ENCODE measurements around the gene ENTPD3. TPM values are rescaled to one million over a fixed set of nuclear protein-coding genes. Genes with fewer than 3 reads are reported as not detected.

Gene ENTPD3
- total RNA-seq, 1 donor from 2014 or later, result 1.6 TPM

DNA sequence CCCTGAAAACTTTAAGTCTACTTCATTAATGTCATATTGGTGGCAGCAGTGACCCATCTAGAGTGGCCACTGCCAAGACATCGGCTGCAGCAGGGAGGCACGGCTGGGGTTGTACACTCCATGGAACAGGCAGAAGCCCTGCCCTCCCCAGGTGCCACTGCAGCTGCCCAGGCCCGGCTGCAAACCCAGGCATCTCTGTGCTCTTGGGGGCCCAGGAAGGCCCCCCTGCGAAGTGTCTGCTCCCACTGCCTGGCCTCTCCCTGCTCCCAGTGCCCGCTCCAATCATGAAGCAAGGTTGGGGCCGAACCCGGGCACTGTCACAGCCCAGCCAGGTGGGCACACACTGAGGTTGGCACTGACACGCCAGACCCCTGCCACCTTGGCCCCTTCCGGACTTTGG lies 58.1 kb downstream of the ENTPD3 start:
- H3K4me3 ChIP-seq (ENCODE audit: low read length in 3 of 3), result no peak overlapping the region
- H3K36me3 ChIP-seq (ENCODE audit: control insufficient read depth in 3 of 3, insufficient read depth in 3 of 3, low read length in 3 of 3), result peaks cover 8 to 14% (median 10%) of the 10 kb centered on the region in 3 donors
- no peaks in the 10 kb centered on the region for H3K9me3 ChIP-seq (ENCODE audit: control insufficient read depth in 3 of 3, low read length in 3 of 3)
- H3K9ac ChIP-seq (ENCODE audit: low read depth in 1 of 3, low read length in 3 of 3), result no peak overlapping the region
- H3K27ac ChIP-seq (ENCODE audit: low read depth, low read length), result no peak overlapping the region
- no peaks in the 10 kb centered on the region for H3K27me3 ChIP-seq (ENCODE audit: control insufficient read depth in 3 of 3, insufficient read depth in 3 of 3, low read length in 3 of 3)
- H3K4me1 ChIP-seq (ENCODE audit: control insufficient read depth in 3 of 3, insufficient read depth in 3 of 3, low read length in 3 of 3), result no peaks in the 10 kb centered on the region

DNA sequence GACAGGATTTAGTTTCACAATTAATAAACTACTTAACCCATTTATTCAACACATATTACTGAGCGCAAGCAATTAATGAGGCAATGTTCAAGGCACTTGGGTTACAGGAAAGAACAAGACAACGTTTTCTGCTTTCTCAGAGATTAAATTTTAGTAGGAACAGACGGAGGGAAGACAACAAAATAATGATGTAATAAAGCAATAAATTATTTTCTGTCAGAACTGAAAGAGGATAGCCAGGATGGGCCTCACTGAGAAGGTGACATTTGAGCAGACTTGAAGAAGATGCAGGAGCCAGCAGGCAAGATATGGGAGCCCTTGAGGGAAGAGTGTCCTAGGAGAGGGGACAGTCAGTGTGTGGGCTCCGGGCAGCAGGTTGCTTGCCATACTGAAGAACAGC lies 58.9 kb downstream of the ENTPD3 start:
- no peak overlapping the region for H3K9ac ChIP-seq (ENCODE audit: low read depth in 1 of 3, low read length in 3 of 3)

GRCh38 chr3:40450438-40450837 lies 63.5 kb downstream of the ENTPD3 start:
- H3K4me3 ChIP-seq (ENCODE audit: low read length in 3 of 3), result no peak overlapping the region
- H3K9ac ChIP-seq (ENCODE audit: low read depth in 1 of 3, low read length in 3 of 3), result no peak overlapping the region

More for the DNA sequence above, 58.9 kb downstream of the ENTPD3 start:
- H3K9me3 ChIP-seq (ENCODE audit: control insufficient read depth in 3 of 3, low read length in 3 of 3), result no peaks in the 10 kb centered on the region
- H3K27ac ChIP-seq (ENCODE audit: low read depth, low read length), result no peak overlapping the region
- no peaks in the 10 kb centered on the region for H3K27me3 ChIP-seq (ENCODE audit: control insufficient read depth in 3 of 3, insufficient read depth in 3 of 3, low read length in 3 of 3)
- peaks cover 8 to 18% (median 15%) of the 10 kb centered on the region in 3 donors for H3K36me3 ChIP-seq (ENCODE audit: control insufficient read depth in 3 of 3, insufficient read depth in 3 of 3, low read length in 3 of 3)
- H3K4me1 ChIP-seq (ENCODE audit: control insufficient read depth in 3 of 3, insufficient read depth in 3 of 3, low read length in 3 of 3), result no peaks in the 10 kb centered on the region
- no peak overlapping the region for H3K4me3 ChIP-seq (ENCODE audit: low read length in 3 of 3)

DNA sequence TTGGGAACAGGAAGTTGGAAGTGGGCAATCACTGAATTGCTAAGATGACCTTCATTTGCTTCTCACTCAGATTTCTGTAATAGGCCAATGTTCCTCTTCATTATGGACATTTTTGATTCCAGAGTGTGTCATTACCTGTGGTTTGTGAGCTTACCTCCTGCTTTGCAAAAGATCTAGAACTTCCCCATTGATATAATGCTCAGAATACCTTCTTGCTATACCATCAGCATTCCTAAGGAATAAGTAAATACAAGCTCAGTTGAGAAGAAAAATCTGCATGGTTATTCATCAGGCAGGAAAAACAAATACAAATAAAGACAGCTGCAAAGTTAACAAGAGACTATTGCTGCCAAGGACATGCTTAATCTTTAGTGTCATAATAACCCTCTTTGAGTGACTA lies 64.6 kb downstream of the ENTPD3 start:
- Histone ChIP-seq H3K4me3 (ENCODE audit: low read length in 3 of 3) (no peak overlapping the region), H3K9me3 (ENCODE audit: control insufficient read depth in 3 of 3, low read length in 3 of 3) (no peaks in the 10 kb centered on the region), H3K9ac (ENCODE audit: low read depth in 1 of 3, low read length in 3 of 3) (no peak overlapping the region), H3K27ac (ENCODE audit: low read depth, low read length) (no peak overlapping the region), H3K4me1 (ENCODE audit: control insufficient read depth in 3 of 3, insufficient read depth in 3 of 3, low read length in 3 of 3) (peaks cover 9 to 19% (median 19%) of the 10 kb centered on the region in 3 donors), H3K36me3 (ENCODE audit: control insufficient read depth in 3 of 3, insufficient read depth in 3 of 3, low read length in 3 of 3) (peaks cover 2 to 6% (median 5%) of the 10 kb centered on the region in 3 donors), H3K27me3 (ENCODE audit: control insufficient read depth in 3 of 3, insufficient read depth in 3 of 3, low read length in 3 of 3) (no peaks in the 10 kb centered on the region)

More at GRCh38 chr3:40450438-40450837, 63.5 kb downstream of the ENTPD3 start:
- H3K4me1 ChIP-seq (ENCODE audit: control insufficient read depth in 3 of 3, insufficient read depth in 3 of 3, low read length in 3 of 3), result peaks cover 7 to 19% (median 16%) of the 10 kb centered on the region in 3 donors
- no peak overlapping the region for H3K27ac ChIP-seq (ENCODE audit: low read depth, low read length)
- H3K27me3 ChIP-seq (ENCODE audit: control insufficient read depth in 3 of 3, insufficient read depth in 3 of 3, low read length in 3 of 3), result no peaks in the 10 kb centered on the region
- H3K9me3 ChIP-seq (ENCODE audit: control insufficient read depth in 3 of 3, low read length in 3 of 3), result no peaks in the 10 kb centered on the region
- H3K36me3 ChIP-seq (ENCODE audit: control insufficient read depth in 3 of 3, insufficient read depth in 3 of 3, low read length in 3 of 3), result peaks cover 8 to 12% (median 12%) of the 10 kb centered on the region in 3 donors

DNA sequence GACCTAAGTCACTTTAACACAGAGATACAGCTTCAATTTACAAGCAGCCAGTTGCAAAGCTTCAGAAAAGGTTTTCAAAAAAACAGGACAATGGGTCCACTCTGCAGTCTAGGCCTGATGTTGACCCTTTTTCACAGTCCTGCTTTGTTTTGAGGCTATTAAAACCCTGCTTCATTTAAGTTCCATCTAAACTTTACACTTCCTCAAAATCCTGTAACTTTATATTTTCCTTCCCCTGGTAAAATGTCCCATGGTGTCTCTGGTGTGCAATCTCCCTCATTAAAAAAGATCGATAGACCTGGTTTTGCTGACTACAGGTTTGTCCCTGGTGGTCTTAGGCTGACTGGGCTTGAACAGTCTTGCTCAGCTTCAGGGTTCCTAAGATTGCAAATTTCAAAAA lies 65.1 kb downstream of the ENTPD3 start:
- Histone ChIP-seq H3K4me3 (ENCODE audit: low read length in 3 of 3) (peak overlapping the region; percentile 93 to 96 (median 95)), H3K9me3 (ENCODE audit: control insufficient read depth in 3 of 3, low read length in 3 of 3) (no peaks in the 10 kb centered on the region), H3K27ac (ENCODE audit: low read depth, low read length) (peak overlapping the region; percentile 94), H3K4me1 (ENCODE audit: control insufficient read depth in 3 of 3, insufficient read depth in 3 of 3, low read length in 3 of 3) (peaks cover 9 to 19% (median 19%) of the 10 kb centered on the region in 3 donors), H3K27me3 (ENCODE audit: control insufficient read depth in 3 of 3, insufficient read depth in 3 of 3, low read length in 3 of 3) (no peaks in the 10 kb centered on the region), H3K36me3 (ENCODE audit: control insufficient read depth in 3 of 3, insufficient read depth in 3 of 3, low read length in 3 of 3) (peaks cover 0 to 6% (median 5%) of the 10 kb centered on the region in 3 donors), H3K9ac (ENCODE audit: low read depth in 1 of 3, low read length in 3 of 3) (peak overlapping the region in 2 of 3 donors; percentile 91 to 93)

- H3K27ac ChIP-seq (ENCODE audit: low read depth, low read length), result peak overlapping the region; percentile 94
- peak overlapping the region; percentile 91 to 95 (median 93) for H3K9ac ChIP-seq (ENCODE audit: low read depth in 1 of 3, low read length in 3 of 3)
- peaks cover 0 to 6% (median 5%) of the 10 kb centered on the region in 3 donors for H3K36me3 ChIP-seq (ENCODE audit: control insufficient read depth in 3 of 3, insufficient read depth in 3 of 3, low read length in 3 of 3)
- H3K4me3 ChIP-seq (ENCODE audit: low read length in 3 of 3), result peak overlapping the region; percentile 93 to 96 (median 95)
- H3K9me3 ChIP-seq (ENCODE audit: control insufficient read depth in 3 of 3, low read length in 3 of 3), result no peaks in the 10 kb centered on the region
- peaks cover 9 to 22% (median 19%) of the 10 kb centered on the region in 3 donors for H3K4me1 ChIP-seq (ENCODE audit: control insufficient read depth in 3 of 3, insufficient read depth in 3 of 3, low read length in 3 of 3)
- H3K27me3 ChIP-seq (ENCODE audit: control insufficient read depth in 3 of 3, insufficient read depth in 3 of 3, low read length in 3 of 3), result no peaks in the 10 kb centered on the region
Measured at GRCh38 chr3:40452562-40452875, 65.5 kb downstream of the ENTPD3 start.

- Histone ChIP-seq H3K27me3 (ENCODE audit: control insufficient read depth in 3 of 3, insufficient read depth in 3 of 3, low read length in 3 of 3) (no peaks in the 10 kb centered on the region), H3K4me3 (ENCODE audit: low read length in 3 of 3) (peak overlapping the region; percentile 93 to 96 (median 95)), H3K4me1 (ENCODE audit: control insufficient read depth in 3 of 3, insufficient read depth in 3 of 3, low read length in 3 of 3) (peaks cover 14 to 28% (median 24%) of the 10 kb centered on the region in 3 donors), H3K9me3 (ENCODE audit: control insufficient read depth in 3 of 3, low read length in 3 of 3) (no peaks in the 10 kb centered on the region), H3K9ac (ENCODE audit: low read depth in 1 of 3, low read length in 3 of 3) (peak overlapping the region; percentile 91 to 95 (median 93)), H3K27ac (ENCODE audit: low read depth, low read length) (peak overlapping the region; percentile 94), H3K36me3 (ENCODE audit: control insufficient read depth in 3 of 3, insufficient read depth in 3 of 3, low read length in 3 of 3) (peaks cover 0 to 6% (median 6%) of the 10 kb centered on the region in 3 donors)
Measured at GRCh38 chr3:40452876-40453730, 66.1 kb downstream of the ENTPD3 start.

- no peaks in the 10 kb centered on the region for H3K27me3 ChIP-seq (ENCODE audit: control insufficient read depth in 3 of 3, insufficient read depth in 3 of 3, low read length in 3 of 3)
- peak overlapping the region; percentile 93 to 96 (median 95) for H3K4me3 ChIP-seq (ENCODE audit: low read length in 3 of 3)
- peak overlapping the region; percentile 87 to 93 (median 89) for H3K9ac ChIP-seq (ENCODE audit: low read depth in 1 of 3, low read length in 3 of 3)
Measured at GRCh38 chr3:40453933-40454332, 66.9 kb downstream of the ENTPD3 start.

GRCh38 chr3:40455328-40455727 lies 68.3 kb downstream of the ENTPD3 start:
- H3K4me3 ChIP-seq (ENCODE audit: low read length in 3 of 3), result no peak overlapping the region
- no peak overlapping the region for H3K27ac ChIP-seq (ENCODE audit: low read depth, low read length)
- H3K9me3 ChIP-seq (ENCODE audit: control insufficient read depth in 3 of 3, low read length in 3 of 3), result no peaks in the 10 kb centered on the region
- H3K36me3 ChIP-seq (ENCODE audit: control insufficient read depth in 3 of 3, insufficient read depth in 3 of 3, low read length in 3 of 3), result peaks cover 9 to 22% (median 18%) of the 10 kb centered on the region in 3 donors
- H3K4me1 ChIP-seq (ENCODE audit: control insufficient read depth in 3 of 3, insufficient read depth in 3 of 3, low read length in 3 of 3), result peaks cover 19 to 36% (median 34%) of the 10 kb centered on the region in 3 donors
- no peak overlapping the region for H3K9ac ChIP-seq (ENCODE audit: low read depth in 1 of 3, low read length in 3 of 3)
- H3K27me3 ChIP-seq (ENCODE audit: control insufficient read depth in 3 of 3, insufficient read depth in 3 of 3, low read length in 3 of 3), result no peaks in the 10 kb centered on the region

More at GRCh38 chr3:40453933-40454332, 66.9 kb downstream of the ENTPD3 start:
- no peaks in the 10 kb centered on the region for H3K9me3 ChIP-seq (ENCODE audit: control insufficient read depth in 3 of 3, low read length in 3 of 3)
- peaks cover 4 to 14% (median 11%) of the 10 kb centered on the region in 3 donors for H3K36me3 ChIP-seq (ENCODE audit: control insufficient read depth in 3 of 3, insufficient read depth in 3 of 3, low read length in 3 of 3)
- H3K27ac ChIP-seq (ENCODE audit: low read depth, low read length), result peak overlapping the region; percentile 94
- peaks cover 19 to 36% (median 32%) of the 10 kb centered on the region in 3 donors for H3K4me1 ChIP-seq (ENCODE audit: control insufficient read depth in 3 of 3, insufficient read depth in 3 of 3, low read length in 3 of 3)

Data from skeletal muscle tissue (tissue), 4 donors.